IMR-90 (cell line): Measurements from ENCODE around the gene GCC1. TPM values are rescaled to one million over a fixed set of nuclear protein-coding genes. Genes with fewer than 3 reads are reported as not detected.

Experiments used
- ATAC-seq: fragments of 200-7000 bp; cut with Tn5 transposase; 2 replicates; pipeline ENCODE4 v1.9.1; 2020; ENCODE audit warnings: low read depth, mild to moderate bottlenecking, moderate library complexity
- BruUV-seq: library from RNA; stranded (reverse); fragments of 400-500 nt; replicated peaks from 2 replicates; lab custom pipeline; 2021; lab: Mats Ljungman, UMichigan
- CTCF ChIA-PET: fragments of 300-600 bp; formaldehyde crosslinking; extraction: SDS; loops from one replicate; lab custom pipeline; 2021; ENCODE audit warnings: antibody characterized with exemption; lab: Yijun Ruan, JAX
- POLR2A ChIA-PET: fragments of 300-600 bp; sonication (Branson Sonifier 250); formaldehyde crosslinking; loops from one replicate; lab custom pipeline; 2022; ENCODE audit warnings: antibody characterized with exemption; ENCODE audit not compliant: unreplicated experiment; lab: Charles Lee
- DNase-seq: peaks from one replicate; pipeline ENCODE4 v3.0.0; 2013
- H2AFZ ChIP-seq: replicated peaks from 2 replicates; pipeline ENCODE3; 2013; ENCODE audit warnings: low read length, mild to moderate bottlenecking; ENCODE audit not compliant: poor library complexity
- H2AK5ac ChIP-seq: 2 replicates; pipeline ENCODE4 v1.6.1; 2013; ENCODE audit warnings: low read depth, low read length, inconsistent platforms
- H2AK9ac ChIP-seq: replicated peaks from 2 replicates; pipeline ENCODE3; 2013; ENCODE audit warnings: mild to moderate bottlenecking, low read depth, low read length, moderate library complexity; ENCODE audit not compliant: poor library complexity
- H2BK120ac ChIP-seq: 2 replicates; pipeline ENCODE4 v1.6.1; 2013; ENCODE audit warnings: low read depth, low read length, inconsistent platforms
- H2BK15ac ChIP-seq: 3 replicates; pipeline ENCODE4 v1.6.1; 2013; ENCODE audit warnings: low read depth, low read length, inconsistent platforms
- H2BK20ac ChIP-seq: 2 replicates; pipeline ENCODE4 v1.6.1; 2013; ENCODE audit warnings: low read depth, mild to moderate bottlenecking, inconsistent platforms, low read length, moderate library complexity
- H2BK5ac ChIP-seq: 2 replicates; pipeline ENCODE4 v1.6.1; 2013; ENCODE audit warnings: mild to moderate bottlenecking, low read depth, low read length, inconsistent platforms; ENCODE audit not compliant: poor library complexity, severe bottlenecking
- H3K14ac ChIP-seq: replicated peaks from 2 replicates; pipeline ENCODE4 v1.6.1; 2013; ENCODE audit warnings: low read depth, low read length, inconsistent platforms
- H3K18ac ChIP-seq: 2 replicates; pipeline ENCODE4 v1.6.1; 2013; ENCODE audit warnings: low read depth, low read length, control low read depth
- H3K23ac ChIP-seq: 2 replicates; pipeline ENCODE4 v1.6.1; 2013; ENCODE audit warnings: low read depth, low read length, inconsistent platforms
- H3K27ac ChIP-seq: 2 replicates; pipeline ENCODE4 v1.5.1; 2013; ENCODE audit warnings: mild to moderate bottlenecking, control low read depth, low read length; ENCODE audit not compliant: insufficient read depth
- H3K27me3 ChIP-seq: 2 replicates; pipeline ENCODE4 v1.6.1; 2013; ENCODE audit warnings: low read length; ENCODE audit not compliant: control insufficient read depth, insufficient read depth
- H3K36me3 ChIP-seq: 2 replicates; pipeline ENCODE4 v1.6.1; 2013; ENCODE audit warnings: low read length, mixed read lengths; ENCODE audit not compliant: control insufficient read depth, insufficient read depth
- H3K4ac ChIP-seq: 2 replicates; pipeline ENCODE4 v1.6.1; 2013; ENCODE audit warnings: low read depth, low read length, inconsistent platforms
- H3K4me1 ChIP-seq: 2 replicates; pipeline ENCODE4 v1.6.1; 2013; ENCODE audit warnings: low read length, mixed read lengths; ENCODE audit not compliant: control insufficient read depth, insufficient read depth
- H3K4me2 ChIP-seq: 2 replicates; pipeline ENCODE4 v1.6.1; 2013; ENCODE audit warnings: low read depth, mild to moderate bottlenecking, control low read depth, low read length, moderate library complexity
- H3K4me3 ChIP-seq: 2 replicates; pipeline ENCODE4 v1.5.1; 2013; ENCODE audit warnings: low read depth, mild to moderate bottlenecking, control low read depth, low read length, moderate library complexity; ENCODE audit not compliant: insufficient read depth
- H3K56ac ChIP-seq: 2 replicates; pipeline ENCODE4 v1.6.1; 2013; ENCODE audit warnings: low read length, inconsistent platforms; ENCODE audit not compliant: insufficient read depth; ENCODE audit errors: extremely low read depth
- H3K79me1 ChIP-seq, 2 experiments: 2 replicates each; pipeline ENCODE4 v1.6.1; 2013; ENCODE audit warnings: low read length in 2 of 2, inconsistent platforms in 1 of 2, low read depth in 1 of 2
- H3K9ac ChIP-seq: 2 replicates; pipeline ENCODE4 v1.6.1; 2013; ENCODE audit warnings: low read depth, low read length, control low read depth
- H3K9me1 ChIP-seq: 2 replicates; pipeline ENCODE4 v1.6.1; 2013; ENCODE audit warnings: low read length, inconsistent platforms; ENCODE audit not compliant: insufficient read depth
- H3K9me3 ChIP-seq: 2 replicates; pipeline ENCODE4 v1.6.1; 2013; ENCODE audit warnings: low read length; ENCODE audit not compliant: control insufficient read depth, insufficient read depth
- H4K20me1 ChIP-seq: 2 replicates; pipeline ENCODE4 v1.6.1; 2013; ENCODE audit warnings: low read length, inconsistent platforms; ENCODE audit not compliant: insufficient read depth
- H4K5ac ChIP-seq: 2 replicates; pipeline ENCODE4 v1.6.1; 2013; ENCODE audit warnings: mild to moderate bottlenecking, low read depth, low read length, control low read depth
- H4K8ac ChIP-seq, 2 experiments: 2 replicates each; pipeline ENCODE4 v1.6.1; 2013; ENCODE audit warnings: low read depth in 2 of 2, low read length in 2 of 2, control low read depth in 1 of 2, inconsistent platforms in 1 of 2
- H4K91ac ChIP-seq: 2 replicates; pipeline ENCODE4 v1.6.1; 2013; ENCODE audit warnings: low read depth, low read length, inconsistent platforms; ENCODE audit not compliant: insufficient read depth
- CEBPB ChIP-seq: IDR thresholded peaks from 2 replicates; pipeline ENCODE4 v1.6.1; 2012; ENCODE audit warnings: low read depth, low read length, improper control_type of control experiment
- CTCF ChIP-seq: conservative IDR thresholded peaks from 2 replicates; pipeline ENCODE4 v1.5.1; 2012; ENCODE audit warnings: mild to moderate bottlenecking, low read depth, low read length, improper control_type of control experiment
- ELK1 ChIP-seq: fragments of 150-350 bp; IDR thresholded peaks from 2 replicates; pipeline ENCODE4 v1.6.1; 2016; ENCODE audit warnings: low read depth, mild to moderate bottlenecking, low read length, moderate library complexity, borderline replicate concordance
- MAZ ChIP-seq: IDR thresholded peaks from 2 replicates; pipeline ENCODE4 v1.6.1; 2012; ENCODE audit warnings: low read depth, mild to moderate bottlenecking, low read length, improper control_type of control experiment, moderate library complexity, borderline replicate concordance
- NFE2L2 ChIP-seq: fragments of 150-350 bp; IDR thresholded peaks from 2 replicates; pipeline ENCODE4 v1.6.1; 2016; ENCODE audit warnings: low read depth, mild to moderate bottlenecking, low read length
- POLR2A ChIP-seq: IDR thresholded peaks from 2 replicates; pipeline ENCODE4 v1.6.1; 2012; ENCODE audit warnings: mild to moderate bottlenecking, low read depth, low read length
- RAD21 ChIP-seq: IDR thresholded peaks from 2 replicates; pipeline ENCODE4 v1.6.1; 2012; ENCODE audit warnings: low read length, improper control_type of control experiment
- RCOR1 ChIP-seq: IDR thresholded peaks from 2 replicates; pipeline ENCODE4 v1.6.1; 2012; ENCODE audit warnings: mild to moderate bottlenecking, low read length, improper control_type of control experiment; ENCODE audit not compliant: insufficient replicate concordance
- RFX5 ChIP-seq: IDR thresholded peaks from 2 replicates; pipeline ENCODE4 v1.8.0; 2012; ENCODE audit warnings: low read depth, mild to moderate bottlenecking, low read length, moderate library complexity
- SMC3 ChIP-seq: fragments of 150-350 bp; IDR thresholded peaks from 2 replicates; pipeline ENCODE4 v1.6.1; 2016; ENCODE audit warnings: low read depth, mild to moderate bottlenecking, antibody characterized with exemption, low read length, moderate library complexity
- USF2 ChIP-seq: fragments of 150-350 bp; IDR thresholded peaks from 2 replicates; pipeline ENCODE4 v1.6.1; 2017; ENCODE audit warnings: mild to moderate bottlenecking, antibody characterized with exemption, low read length, low read depth
- WGBS, 2 experiments: methylation state at CpG; one replicate each; pipeline versions ENCODE4 v1.1.5 to v1.1.7; 2013; ENCODE audit warnings: missing lambda C conversion rate in 2 of 2; ENCODE audit not compliant: insufficient read length in 1 of 2; ENCODE audit errors: extremely low coverage in 2 of 2; 5-methylcytosine and 5-hydroxymethylcytosine counted together
- dilution Hi-C: fragments of 300-500 bp; cut with HindIII; formaldehyde crosslinking; loops from one replicate; pipeline ENCODE4 v1.14.3; 2018; ENCODE audit warnings: low sequenced_read_pairs; ENCODE audit not compliant: unreplicated experiment
- in situ Hi-C: fragments of 300-500 bp; cut with MboI; formaldehyde crosslinking; loops from 3 replicates; pipeline ENCODE4 v1.14.3; 2019; ENCODE audit warnings: low sequenced_read_pairs, inconsistent platforms, mixed read lengths
- intact Hi-C: fragments of 100-400 bp; cut with micrococcal nuclease; formaldehyde crosslinking; loops from 2 replicates; pipeline ENCODE4 v1.10.0; 2022
- polyA plus RNA-seq, 3 experiments: library from polyadenylated mRNA; depleted of rRNA; stranded (reverse); fragments of >200 nt; gene quantifications; 2 replicates each; pipeline ENCODE4 v1.2.3, GENCODE V29; 2012; ENCODE audit warnings: low replicate concordance in 1 of 3
- total RNA-seq: library from RNA; depleted of rRNA; stranded (reverse); fragments of >200 nt; gene quantifications from 2 replicates; pipeline ENCODE4 v1.2.3, GENCODE V29; 2012

GCC1 gene
- total and polyA plus RNA-seq, 2 of the 4 experiments (the other 2 are of a cell fraction), result 6.1 to 22.9 TPM

- no peak overlapping the region for H4K91ac ChIP-seq
- H2BK15ac ChIP-seq, result no peak overlapping the region
- no peak overlapping the region for H4K8ac ChIP-seq
- no peak overlapping the region for H3K56ac ChIP-seq
- H3K4me1 ChIP-seq, result peaks cover 6% of the 10 kb centered on the region
- H2BK20ac ChIP-seq, result no peak overlapping the region
- no peak overlapping the region for H2BK120ac ChIP-seq
- no peak overlapping the region for H3K27ac ChIP-seq
- in situ Hi-C loops (no loop called here), intact Hi-C loops (no loop called here), dilution Hi-C loops (no loop called here)
- peaks cover 11% of the 10 kb centered on the region for H3K36me3 ChIP-seq
- H3K9me1 ChIP-seq, result peaks cover 3% of the 10 kb centered on the region; the same call in 1 of the 2 replicates
- H3K14ac ChIP-seq, result no peak overlapping the region
- WGBS, 2 experiments, result no CpG with 5 or more reads among the region's 6 CpGs
- no peak overlapping the region for H2BK5ac ChIP-seq
- ATAC-seq (no peak), DNase-seq (no peak)
- no peak overlapping the region for H3K23ac ChIP-seq
- ChIA-PET POLR2A (no interaction called here), CTCF (interaction anchor here (1.3 kb wide), 1 partner anchor 38 kb away, joined by 8 read pairs; no protein-coding TSS in a partner anchor)
- no peak overlapping the region for H3K9ac ChIP-seq
- no peaks in the 10 kb centered on the region; the same call in 1 of the 2 replicates for H3K27me3 ChIP-seq
- H2AK5ac ChIP-seq, result no peak overlapping the region
- no TSS peak for BruUV-seq
- no peak overlapping the region for H2AFZ ChIP-seq
- no peak overlapping the region for H3K4me2 ChIP-seq
- H3K9me3 ChIP-seq, result no peaks in the 10 kb centered on the region
- peaks cover 7% of the 10 kb centered on the region for H4K20me1 ChIP-seq
- no peak overlapping the region for H3K18ac ChIP-seq
- peaks cover 14 to 22% of the 10 kb centered on the region in 2 experiments; a peak in 3 of 4 replicates for H3K79me1 ChIP-seq
- H3K4ac ChIP-seq, result no peak overlapping the region
- TF ChIP-seq RFX5 (no peak), CEBPB (no peak), RCOR1 (no peak), CTCF (no peak), RAD21 (no peak), POLR2A (no peak), MAZ (no peak), NFE2L2 (no peak), ELK1 (no peak), USF2 (no peak), SMC3 (no peak)
- no peak overlapping the region for H3K4me3 ChIP-seq
- H2AK9ac ChIP-seq, result no peak overlapping the region
- no peak overlapping the region for H4K5ac ChIP-seq
Measured at GRCh38 chr7:127591591-127591990, 6.2 kb upstream of the GCC1 start.
